HFFc6 (cell line): ENCODE results near the gene METTL22. TPM values are rescaled to one million over a fixed set of nuclear protein-coding genes. Genes with fewer than 3 reads are reported as not detected.

ENCODE experiments used
- DNase-seq: peaks from one replicate; pipeline ENCODE4 v3.0.0-alpha.2; 2018
- H3K27ac Mint-ChIP-seq: 2 replicates; pipeline ENCODE4 v1.8.0; 2020; ENCODE audit warnings: mild to moderate bottlenecking, mixed read lengths
- H3K27me3 Mint-ChIP-seq: 2 replicates; pipeline ENCODE4 v1.8.0; 2021; ENCODE audit warnings: mild to moderate bottlenecking, moderate library complexity, mixed read lengths; ENCODE audit not compliant: insufficient read depth
- H3K36me3 Mint-ChIP-seq: 2 replicates; pipeline ENCODE4 v1.8.0; 2021; ENCODE audit warnings: low read depth, mixed read lengths
- H3K4me1 Mint-ChIP-seq: 2 replicates; pipeline ENCODE4 v1.8.0; 2020; ENCODE audit warnings: low read depth, mixed read lengths
- H3K4me3 Mint-ChIP-seq: 2 replicates; pipeline ENCODE4 v1.8.0; 2020; ENCODE audit warnings: mild to moderate bottlenecking, moderate library complexity, mixed read lengths
- H3K9me3 Mint-ChIP-seq: 2 replicates; pipeline ENCODE4 v1.8.0; 2020; ENCODE audit warnings: mild to moderate bottlenecking, mixed read lengths
- total RNA-seq, 6 experiments: library from RNA; stranded (reverse); fragmentation: NEBNext Ultra II Directional; extraction: Animal tissue kit (Norgen Biotek cat#: 25700); gene quantifications; 2 replicates in 1 of 6; 3 replicates in 5 of 6; pipeline ENCODE4 v1.2.3, GENCODE V29; 2021
- TF ChIP-seq, protein P1 (sequence below): fragments of 200-600 bp; sonication (generic); IDR thresholded peaks from 2 replicates; pipeline ENCODE4 v1.5.0; 2021; ENCODE audit warnings: antibody characterized with exemption, mild to moderate bottlenecking

Gene METTL22
- total RNA-seq, 6 experiments from 2014 or later = 33.5 to 38.0 (median 36.0) TPM

DNA sequence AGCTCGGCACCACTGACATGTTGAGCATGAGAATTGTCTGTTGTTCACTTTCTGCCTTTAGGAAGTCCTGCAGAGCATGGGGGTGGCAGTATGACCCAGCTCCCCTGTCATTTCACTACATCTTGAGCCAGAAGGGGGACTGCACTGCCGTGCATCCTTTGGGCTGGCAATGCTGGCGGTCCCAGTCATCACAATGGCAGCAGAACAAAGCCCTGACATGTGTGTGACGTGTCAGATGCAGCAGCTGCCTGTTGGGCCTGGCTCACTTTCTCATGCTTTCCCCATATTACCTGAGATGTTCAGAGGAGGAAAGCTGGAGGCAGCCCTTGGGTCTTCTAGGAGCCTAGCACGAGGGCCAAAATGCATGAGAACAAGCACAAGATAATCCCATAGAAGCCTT lies 46.6 kb downstream of the METTL22 start:
- H3K4me1 Mint-ChIP-seq = no peaks in the 10 kb centered on the region
- H3K27me3 Mint-ChIP-seq = peaks cover 22% of the 10 kb centered on the region
- TF ChIP-seq, protein P1, sequence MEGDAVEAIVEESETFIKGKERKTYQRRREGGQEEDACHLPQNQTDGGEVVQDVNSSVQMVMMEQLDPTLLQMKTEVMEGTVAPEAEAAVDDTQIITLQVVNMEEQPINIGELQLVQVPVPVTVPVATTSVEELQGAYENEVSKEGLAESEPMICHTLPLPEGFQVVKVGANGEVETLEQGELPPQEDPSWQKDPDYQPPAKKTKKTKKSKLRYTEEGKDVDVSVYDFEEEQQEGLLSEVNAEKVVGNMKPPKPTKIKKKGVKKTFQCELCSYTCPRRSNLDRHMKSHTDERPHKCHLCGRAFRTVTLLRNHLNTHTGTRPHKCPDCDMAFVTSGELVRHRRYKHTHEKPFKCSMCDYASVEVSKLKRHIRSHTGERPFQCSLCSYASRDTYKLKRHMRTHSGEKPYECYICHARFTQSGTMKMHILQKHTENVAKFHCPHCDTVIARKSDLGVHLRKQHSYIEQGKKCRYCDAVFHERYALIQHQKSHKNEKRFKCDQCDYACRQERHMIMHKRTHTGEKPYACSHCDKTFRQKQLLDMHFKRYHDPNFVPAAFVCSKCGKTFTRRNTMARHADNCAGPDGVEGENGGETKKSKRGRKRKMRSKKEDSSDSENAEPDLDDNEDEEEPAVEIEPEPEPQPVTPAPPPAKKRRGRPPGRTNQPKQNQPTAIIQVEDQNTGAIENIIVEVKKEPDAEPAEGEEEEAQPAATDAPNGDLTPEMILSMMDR = no peak
- H3K4me3 Mint-ChIP-seq = no peak overlapping the region
- no peaks in the 10 kb centered on the region for H3K9me3 Mint-ChIP-seq
- no peaks in the 10 kb centered on the region for H3K36me3 Mint-ChIP-seq
- H3K27ac Mint-ChIP-seq = no peak overlapping the region
- DNase-seq = no peak

- H3K4me1 Mint-ChIP-seq = no peaks in the 10 kb centered on the region
- DNase-seq = no peak
- TF ChIP-seq, protein P1 = no peak
- peaks cover 21% of the 10 kb centered on the region for H3K27me3 Mint-ChIP-seq
- no peaks in the 10 kb centered on the region for H3K36me3 Mint-ChIP-seq
- H3K9me3 Mint-ChIP-seq = no peaks in the 10 kb centered on the region
- no peak overlapping the region for H3K27ac Mint-ChIP-seq
- H3K4me3 Mint-ChIP-seq = no peak overlapping the region
Observed at GRCh38 chr16:8669481-8669880, 48.0 kb downstream of the METTL22 start.

- no peak for DNase-seq
- peaks cover 18% of the 10 kb centered on the region for H3K27me3 Mint-ChIP-seq
- no peaks in the 10 kb centered on the region for H3K9me3 Mint-ChIP-seq
- TF ChIP-seq, protein P1 = no peak
- H3K36me3 Mint-ChIP-seq = no peaks in the 10 kb centered on the region
- H3K4me3 Mint-ChIP-seq = no peak overlapping the region
- H3K27ac Mint-ChIP-seq = no peak overlapping the region
- 0 out of 2 replicates have a peak, but pooled peaks cover 4% of the 10 kb centered on the region for H3K4me1 Mint-ChIP-seq
Observed at GRCh38 chr16:8670014-8670560, 48.6 kb downstream of the METTL22 start.

GRCh38 chr16:8673611-8674412 lies 52.3 kb downstream of the METTL22 start:
- DNase-seq = no peak

GRCh38 chr16:8674413-8675022 lies 53.0 kb downstream of the METTL22 start, which contains the start of gene ABAT:
Gene ABAT, plus strand, starts transcription at chr16:8674617. Its CDS starts 61,123 bp downstream, at chr16:8735740.
- H3K4me1 Mint-ChIP-seq = peaks cover 29% of the 10 kb centered on the region
- TF ChIP-seq, protein P1 = no peak
- no peaks in the 10 kb centered on the region for H3K36me3 Mint-ChIP-seq
- DNase-seq = peak; percentile 54
- peak within 1 kb of the TSS; percentile 57 for H3K4me3 Mint-ChIP-seq
- no peaks in the 10 kb centered on the region for H3K9me3 Mint-ChIP-seq
- peaks cover 12% of the 10 kb centered on the region for H3K27me3 Mint-ChIP-seq
- H3K27ac Mint-ChIP-seq = no peak within 1 kb of the TSS

More at GRCh38 chr16:8673611-8674412, 52.3 kb downstream of the METTL22 start:
- Mint-ChIP-seq H3K9me3 (no peaks in the 10 kb centered on the region), H3K36me3 (no peaks in the 10 kb centered on the region), H3K4me1 (peaks cover 27% of the 10 kb centered on the region), H3K27ac (no peak overlapping the region), H3K4me3 (peak overlapping the region; percentile 57), H3K27me3 (peaks cover 11% of the 10 kb centered on the region)
- TF ChIP-seq, protein P1 = no peak
